H1 (cell line): ENCODE data around the gene STX12. TPM values are rescaled to one million over a fixed set of nuclear protein-coding genes. Genes with fewer than 3 reads are reported as not detected.

Source experiments
- BRCA1 ChIP-seq: IDR thresholded peaks from 2 replicates; pipeline ENCODE4 v1.6.1; 2012; ENCODE audit warnings: low read depth, low read length, improper control_type of control experiment
- CHD2 ChIP-seq: IDR thresholded peaks from 2 replicates; pipeline ENCODE4 v1.6.1; 2012; ENCODE audit warnings: low read length, improper control_type of control experiment
- CTCF ChIP-seq, 3 experiments: IDR thresholded peaks; 1 replicate in 2 of 3; 2 replicates in 1 of 3; pipeline versions ENCODE4 v1.5.1 to v1.6.1; 2011; ENCODE audit warnings: low read length in 3 of 3, mild to moderate bottlenecking in 3 of 3, inconsistent platforms in 2 of 3, low read depth in 1 of 3, moderate library complexity in 1 of 3; ENCODE audit not compliant: insufficient read depth in 1 of 3; ENCODE audit errors: control extremely low read depth in 1 of 3
- SP2 ChIP-seq: IDR thresholded peaks from 2 replicates; pipeline ENCODE4 v1.6.1; 2012; ENCODE audit warnings: mild to moderate bottlenecking, low read length, inconsistent platforms
- SP4 ChIP-seq: IDR thresholded peaks from 2 replicates; pipeline ENCODE4 v1.6.1; 2012; ENCODE audit warnings: low read length, inconsistent platforms
- ZNF274 ChIP-seq: IDR thresholded peaks from 2 replicates; pipeline ENCODE4 v1.7.0; 2012; ENCODE audit warnings: low read length, borderline replicate concordance; ENCODE audit errors: extremely low read depth
- polyA plus RNA-seq, 7 experiments: library from polyadenylated mRNA; depleted of rRNA in 3 of 7; stranded (reverse) in 5 of 7; unstranded in 2 of 7; fragments of >200 nt in 5 of 7; fragments of 200-250 nt in 2 of 7; gene quantifications; 1 replicate in 5 of 7; 2 replicates in 1 of 7; 4 replicates in 1 of 7; pipeline versions ENCODE4 v1.2.1 to v1.2.3, GENCODE V29; 2011 to 2013; ENCODE audit warnings: missing spikeins in 2 of 7, mixed read lengths in 2 of 7
- total RNA-seq: library from RNA; stranded (reverse); fragmentation: NEBNext Ultra II Directional; extraction: Animal tissue kit (Norgen Biotek cat#: 25700); gene quantifications from 2 replicates; pipeline ENCODE4 v1.2.1, GENCODE V29; 2021

STX12 gene
- total and polyA plus RNA-seq, 2 of the 8 experiments (the other 6 are each of a cell fraction or from before 2014, with no cell fraction given): 3.7 to 11.0 TPM

- TF ChIP-seq CTCF (IDR thresholded peaks at IDR 0.05; ENCODE audit: control extremely low read depth in 1 of 3, insufficient read depth in 1 of 3, low read depth in 1 of 3, low read length in 3 of 3) (no peak), ZNF274 (no peak), CHD2 (no peak), SP2 (no peak), BRCA1 (no peak), SP4 (no peak)
Measured at GRCh38 chr1:27752360-27752759, 20.7 kb upstream of the STX12 start (continued).
